HG02840 (cell line): ENCODE data around the gene PDE4DIP.
"Not testable (repeated sequence)": the region's sequence is repeated elsewhere in the genome, so short reads cannot be mapped to it uniquely, and the experiment has no call there.

Source experiments
- ATAC-seq: cut with Tn5 transposase; IDR thresholded peaks from one replicate; pipeline ENCODE4 v1.9.1; 2021; ENCODE audit warnings: mild to moderate bottlenecking, moderate library complexity, moderate number of reproducible peaks; ENCODE audit not compliant: unreplicated experiment, low FRiP score

The PDE4DIP gene

DNA sequence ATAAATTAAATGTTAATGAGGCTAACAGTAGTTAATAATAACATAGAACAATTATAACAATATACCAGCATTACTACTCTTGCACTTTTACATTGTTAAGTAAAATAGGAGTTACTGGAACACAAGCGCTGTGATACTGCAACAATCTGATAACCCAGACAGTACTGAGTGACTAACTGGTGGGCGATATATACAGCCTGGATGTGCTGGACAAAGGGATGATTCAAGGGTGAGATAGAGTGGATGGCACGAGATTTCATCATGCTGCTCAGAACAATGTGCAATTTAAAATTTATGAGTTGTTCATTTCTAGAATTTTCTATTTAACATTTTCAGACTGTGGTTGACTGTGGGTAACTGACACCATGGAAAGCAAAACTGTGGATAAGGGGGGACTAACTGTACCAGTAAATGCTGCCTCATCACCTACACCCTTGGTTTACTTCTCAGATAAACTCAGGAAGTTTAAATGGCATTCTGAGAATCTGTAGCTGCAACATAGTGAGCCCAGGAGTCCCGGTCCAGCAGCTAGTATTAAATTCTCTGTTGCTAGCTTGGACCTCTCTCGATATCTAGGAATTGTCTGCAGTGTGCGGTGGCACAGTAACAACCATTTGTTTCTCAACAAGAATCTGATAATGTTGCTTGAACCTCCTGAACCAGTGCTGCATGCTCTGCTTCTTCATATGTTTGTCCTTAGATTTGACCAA, 24.9 kb downstream of the PDE4DIP start:
- not testable (repeated sequence) for ATAC-seq

GRCh38 chr1:148869634-148869961, 25.4 kb downstream of the PDE4DIP start:
- not testable (repeated sequence) for ATAC-seq

GRCh38 chr1:148874408-148875388, 30.5 kb downstream of the PDE4DIP start:
- ATAC-seq = not testable (repeated sequence)

GRCh38 chr1:148879812-148880416, 35.7 kb downstream of the PDE4DIP start:
- not testable (repeated sequence) for ATAC-seq

DNA sequence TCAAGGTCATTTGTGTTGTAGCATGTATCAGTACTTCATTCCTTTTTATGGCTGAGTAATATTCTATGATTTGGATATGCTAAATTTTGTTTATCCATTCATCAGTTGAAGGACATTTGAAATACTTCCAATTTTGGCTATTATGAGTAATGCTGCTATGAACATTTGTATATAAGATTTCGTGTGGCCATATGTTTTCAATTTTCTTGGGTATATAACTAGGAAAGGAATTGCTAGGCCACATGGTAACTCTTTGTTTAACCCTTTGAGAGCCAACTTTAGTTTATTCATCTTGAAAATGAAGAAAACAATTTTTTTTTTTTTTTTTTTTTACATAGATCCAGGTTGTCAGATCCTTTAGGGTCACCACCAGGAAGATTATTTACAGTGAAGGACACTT, 37.0 kb downstream of the PDE4DIP start:
- not testable (repeated sequence) for ATAC-seq

DNA sequence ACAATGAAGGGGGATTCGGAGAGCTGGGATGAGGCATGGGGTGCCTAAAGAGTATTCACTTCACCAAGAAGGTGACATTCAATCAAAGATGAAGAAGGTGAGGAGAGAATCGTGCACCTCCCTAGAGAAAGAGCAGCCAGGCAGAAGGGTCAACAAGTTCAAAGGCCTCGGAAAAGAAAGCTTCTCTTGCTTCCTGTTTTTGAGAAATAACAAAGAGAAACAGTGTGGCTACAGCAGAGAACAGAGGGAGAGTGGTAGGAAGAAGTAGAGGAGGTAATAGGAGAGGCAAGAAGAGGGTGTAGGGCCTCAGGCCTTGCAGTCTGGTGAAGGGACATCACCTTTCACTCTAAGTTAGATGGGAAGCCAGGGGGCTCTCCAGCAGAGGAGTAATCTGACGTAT, 41.0 kb downstream of the PDE4DIP start:
- not testable (repeated sequence) for ATAC-seq

GRCh38 chr1:148886293-148886692, 42.1 kb downstream of the PDE4DIP start:
- not testable (repeated sequence) for ATAC-seq

DNA sequence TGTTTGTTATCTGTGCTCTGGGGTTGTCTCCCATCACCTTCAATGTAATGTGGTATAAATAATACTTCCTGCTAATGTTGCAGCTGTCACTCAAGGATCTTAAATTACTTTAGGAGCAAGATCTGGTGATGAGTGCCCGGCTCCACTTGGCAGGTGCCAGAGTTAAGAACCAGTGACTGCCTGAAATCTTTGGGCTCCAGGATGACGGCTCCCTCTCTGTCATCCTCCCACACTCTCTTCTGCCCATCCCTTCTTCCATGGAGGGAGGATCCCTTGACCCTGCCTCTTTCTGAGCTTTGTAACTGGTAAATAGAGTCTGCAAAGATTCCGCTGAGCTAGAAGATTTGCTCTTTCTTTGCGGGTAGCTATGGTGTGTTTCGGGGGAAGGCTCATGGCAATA, 44.4 kb downstream of the PDE4DIP start:
- ATAC-seq = not testable (repeated sequence)

- not testable (repeated sequence) for ATAC-seq
These were observed 45.2 kb downstream of the PDE4DIP start for GRCh38 chr1:148889267-148890074.

DNA sequence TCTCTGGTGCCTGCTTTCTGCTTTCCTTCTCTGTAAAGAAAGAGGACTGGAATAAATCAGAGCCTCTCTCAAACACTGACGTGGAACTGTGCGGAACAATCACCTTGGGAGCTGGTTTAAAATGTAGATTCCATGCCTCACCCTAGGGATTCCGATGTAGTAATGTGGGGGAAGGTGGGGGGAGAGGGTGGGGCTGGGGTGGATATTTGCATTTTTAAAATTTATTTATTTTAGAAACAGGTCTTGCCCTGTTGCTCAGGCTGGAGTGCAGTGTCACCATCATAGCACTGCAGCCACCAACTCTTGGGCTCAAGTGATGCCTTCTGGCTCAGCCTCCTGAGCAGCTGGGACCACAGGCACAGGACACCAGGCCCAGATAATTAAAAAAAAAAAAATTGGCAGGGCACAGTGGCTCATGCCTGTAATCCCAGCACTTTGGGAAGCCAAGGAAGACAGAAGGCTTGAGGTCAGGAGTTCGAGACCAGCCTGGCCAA, 45.9 kb downstream of the PDE4DIP start:
- ATAC-seq = not testable (repeated sequence)

DNA sequence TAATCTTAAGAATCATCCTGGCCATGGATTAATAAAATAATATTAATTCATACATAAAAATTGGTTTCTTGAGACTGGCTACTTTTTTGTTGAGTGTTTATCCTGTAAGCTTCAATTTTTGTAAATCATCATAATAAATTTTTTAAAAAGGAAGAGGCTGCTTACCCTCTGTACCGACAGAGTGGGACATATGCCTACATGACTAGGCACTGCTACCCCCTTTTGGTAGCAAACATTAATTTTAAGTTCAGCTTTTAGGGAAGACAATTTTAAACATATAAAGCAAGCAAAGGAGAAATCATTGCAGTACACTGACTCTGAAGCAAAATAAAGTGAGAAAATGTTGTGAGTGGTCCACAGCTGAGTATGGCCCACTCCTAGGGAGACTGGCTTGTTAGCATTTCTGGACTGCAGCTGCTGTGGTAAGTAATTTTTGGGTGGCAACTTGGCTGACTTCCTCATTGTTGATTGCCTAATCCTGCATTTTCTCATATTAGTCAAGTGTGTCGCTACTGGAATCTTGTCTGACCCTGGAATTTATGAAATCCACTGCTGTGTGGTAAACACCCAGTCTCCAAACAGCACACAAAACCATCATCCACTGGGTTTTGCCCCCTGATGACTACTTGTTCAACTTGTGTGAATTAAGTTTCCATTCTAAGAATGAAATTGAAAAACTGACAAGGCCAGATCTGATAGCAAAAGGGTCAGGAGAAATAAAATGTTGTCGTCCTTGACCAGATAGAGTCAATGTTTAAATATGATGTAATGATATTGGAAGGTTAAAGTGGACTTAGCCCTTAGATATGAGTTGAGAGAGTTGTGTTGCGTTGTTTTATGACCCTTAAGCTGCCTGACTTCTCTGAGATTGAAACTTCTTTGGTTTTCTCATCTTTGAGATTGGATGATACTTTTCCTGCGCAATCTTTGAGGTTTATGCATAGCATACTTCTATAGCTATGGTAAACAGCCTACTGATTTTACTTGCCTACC, 50.4 kb downstream of the PDE4DIP start:
- not testable (repeated sequence) for ATAC-seq

DNA sequence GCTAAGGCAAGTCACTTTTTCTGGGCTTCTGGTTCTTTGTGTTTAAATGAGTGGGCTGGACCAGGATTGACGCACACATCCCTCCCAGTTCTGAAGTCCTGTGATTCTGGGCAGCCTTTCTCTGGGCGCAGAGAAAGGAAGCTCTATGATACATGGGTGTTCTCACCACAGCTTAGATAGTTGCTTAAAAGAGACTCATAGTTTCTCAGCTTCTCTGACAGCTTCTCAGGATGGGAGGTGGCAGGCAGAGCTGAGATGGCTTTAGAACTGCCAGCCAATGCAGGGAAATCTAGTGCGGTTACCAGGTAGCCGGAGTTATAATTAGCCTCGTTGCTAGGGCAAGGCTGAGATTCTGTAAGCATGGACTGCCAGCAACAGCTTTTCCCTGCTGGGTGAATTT, 55.8 kb downstream of the PDE4DIP start:
- not testable (repeated sequence) for ATAC-seq

DNA sequence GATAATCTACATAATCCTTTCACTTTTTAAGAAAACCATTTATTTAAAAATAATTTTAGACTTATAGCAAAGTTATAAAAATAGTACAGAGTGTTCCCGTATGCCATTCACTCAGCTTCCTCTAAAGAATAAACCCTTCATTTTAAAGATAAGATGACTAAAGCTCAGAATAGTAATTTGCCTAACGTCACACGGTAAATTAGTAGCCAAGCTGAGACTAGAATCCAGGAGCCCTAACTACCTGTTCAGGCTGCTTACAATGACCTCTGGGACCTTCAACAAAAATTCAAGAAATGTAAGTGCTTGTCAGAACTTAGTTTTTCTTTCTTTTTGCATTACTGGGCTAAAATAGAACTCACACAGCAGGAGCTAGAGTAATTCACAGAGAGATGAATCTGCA, 56.5 kb downstream of the PDE4DIP start:
- not testable (repeated sequence) for ATAC-seq

- not testable (repeated sequence) for ATAC-seq
These were observed 57.1 kb downstream of the PDE4DIP start for GRCh38 chr1:148901150-148901952.

DNA sequence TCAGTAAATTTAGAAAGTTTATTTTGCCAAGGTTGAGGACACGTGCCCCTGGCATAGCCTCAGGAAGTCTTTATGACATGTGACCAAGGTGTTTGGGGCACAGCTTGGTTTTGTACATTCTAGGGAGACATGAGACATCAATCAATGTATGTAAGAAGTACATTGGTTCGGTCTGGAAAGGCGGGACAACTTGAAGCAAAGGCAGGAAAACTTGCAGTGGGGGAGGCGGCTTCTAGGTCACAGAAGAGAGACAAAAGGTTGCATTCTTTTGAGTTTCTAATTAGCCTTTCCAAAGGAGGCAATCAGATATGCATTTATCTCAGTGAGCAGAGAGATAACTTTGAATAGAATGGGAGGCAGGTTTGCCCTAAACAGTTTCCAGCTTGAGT, 57.7 kb downstream of the PDE4DIP start:
- not testable (repeated sequence) for ATAC-seq

DNA sequence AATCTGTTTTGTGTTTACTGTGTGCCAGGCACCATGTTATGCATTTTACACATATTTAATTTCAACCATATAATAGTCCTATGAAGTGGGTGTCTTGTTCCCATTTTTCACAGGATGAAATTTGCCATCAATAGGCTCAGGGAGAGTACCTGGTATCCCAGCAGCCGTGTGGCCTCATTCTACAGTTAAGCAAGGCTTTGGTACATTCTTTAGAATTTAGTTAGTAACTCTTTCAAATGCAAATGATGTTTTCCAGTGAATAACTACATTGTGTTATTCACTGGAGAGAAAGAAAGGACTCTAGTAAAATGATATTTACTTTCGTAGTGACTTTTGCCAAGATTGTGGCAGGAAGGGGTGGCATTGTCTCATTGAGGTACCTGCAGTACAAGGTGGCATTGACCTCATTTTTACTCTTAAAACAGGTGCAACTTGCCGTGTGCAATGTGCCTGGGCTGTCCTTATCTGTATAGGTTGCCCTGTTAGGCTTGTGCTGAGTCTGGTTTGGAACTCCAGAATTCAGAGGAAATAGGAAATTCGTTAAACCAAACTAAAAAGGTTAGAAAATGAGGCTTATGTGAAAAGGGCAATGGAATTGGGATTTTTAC, 65.1 kb downstream of the PDE4DIP start:
- ATAC-seq = not testable (repeated sequence)

DNA sequence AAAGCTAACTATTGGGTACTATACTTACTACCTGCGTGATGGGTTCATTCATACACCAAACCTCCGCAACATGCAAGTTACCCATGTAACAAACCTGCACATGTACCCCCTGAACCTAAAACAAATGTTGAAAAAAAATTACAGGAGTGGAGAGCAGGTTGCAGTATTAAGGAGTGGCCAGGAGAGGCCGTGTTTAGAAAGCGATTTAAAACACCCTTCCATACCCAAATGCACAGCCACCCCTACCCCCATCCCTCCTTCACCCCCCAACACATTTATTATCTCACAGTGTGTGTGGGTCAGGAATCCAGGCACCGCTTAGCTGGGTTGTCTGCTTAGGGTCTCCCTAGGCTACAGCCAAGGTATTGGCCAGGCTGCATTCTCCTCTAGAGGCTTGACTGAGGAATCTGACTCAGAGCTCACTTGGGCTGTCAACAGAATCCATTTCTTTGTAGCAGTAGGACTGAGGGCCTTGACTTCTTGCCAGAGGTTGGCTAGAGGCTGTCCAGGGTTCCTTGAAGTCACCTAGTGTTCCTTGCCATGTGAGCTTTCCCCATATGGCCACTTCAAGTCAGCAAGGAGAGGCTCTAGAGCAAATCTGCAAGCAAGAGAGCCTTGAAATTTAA, 67.2 kb downstream of the PDE4DIP start:
- not testable (repeated sequence) for ATAC-seq
